Activated CD4-positive, alpha-beta T cell treated with anti-CD3 and anti-CD28 coated beads for 1 hour (primary cell): ENCODE measurements around the gene SHROOM1.
"Not testable (repeated sequence)": the region's sequence is repeated elsewhere in the genome, so short reads cannot be mapped to it uniquely, and the experiment has no call there.

Experiments used
- DNase-seq: peaks from one replicate; pipeline ENCODE4 v3.0.0-alpha.2; 2020

SHROOM1 gene

DNA sequence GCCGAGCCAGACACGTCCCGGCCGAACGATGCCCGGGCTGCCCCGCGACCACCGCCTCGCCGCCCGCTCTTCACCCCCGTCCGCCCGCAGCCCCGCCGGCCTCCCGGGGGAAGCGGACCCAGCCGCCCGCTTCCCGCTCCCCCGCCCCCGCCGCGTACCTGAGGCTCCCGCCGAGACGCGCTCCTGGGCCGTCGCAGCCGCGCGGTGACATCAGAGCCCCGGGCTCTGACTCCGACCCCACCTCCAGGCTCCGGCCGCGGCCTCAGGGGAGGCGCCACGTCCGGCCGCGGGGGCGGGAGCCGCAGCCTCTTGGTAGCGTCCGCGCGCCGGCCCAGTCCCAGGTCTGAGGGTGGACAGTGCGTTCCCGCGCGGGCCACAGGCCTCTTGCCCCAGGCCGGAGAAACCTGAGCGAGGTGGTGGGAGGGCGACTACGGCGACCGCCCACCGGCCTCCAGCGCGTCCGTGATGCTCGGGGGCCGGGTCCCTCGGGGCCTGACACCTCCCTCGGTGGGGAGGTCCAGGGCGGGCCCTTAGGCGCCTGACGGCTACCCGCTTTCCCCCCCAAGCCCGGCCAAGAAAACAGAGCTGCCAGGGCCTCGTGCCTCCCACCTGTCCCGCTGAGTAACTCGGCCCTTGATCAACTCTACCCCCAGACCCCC, at the start of gene SHROOM1:
SHROOM1 (minus strand) TSS at position 212 of the 659 bp plus-strand sequence. CDS start 4,507 bp downstream, outside the sequence.
- no peak for DNase-seq

- DNase-seq: no peak
Observed at GRCh38 chr5:132877938-132878337, 47.5 kb upstream of the SHROOM1 start.

DNA sequence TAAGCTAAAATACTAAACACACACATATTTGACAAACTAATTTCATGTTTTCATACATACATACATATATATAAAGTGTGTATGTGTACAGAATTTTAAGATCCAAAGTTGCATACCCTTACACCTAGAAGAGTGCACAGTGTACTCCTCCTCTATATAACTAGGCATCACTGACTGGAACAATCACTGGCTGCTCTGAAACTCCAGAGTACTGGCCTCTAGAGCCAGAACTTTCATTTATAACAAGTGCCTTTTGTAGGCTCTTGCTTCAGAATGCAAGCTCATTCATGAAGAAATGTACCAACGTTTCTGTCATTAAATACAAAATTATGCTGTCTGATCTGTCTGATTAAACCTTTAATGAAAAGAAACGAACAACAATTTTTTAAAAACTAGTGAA, 47.0 kb upstream of the SHROOM1 start:
- no peak for DNase-seq

DNA sequence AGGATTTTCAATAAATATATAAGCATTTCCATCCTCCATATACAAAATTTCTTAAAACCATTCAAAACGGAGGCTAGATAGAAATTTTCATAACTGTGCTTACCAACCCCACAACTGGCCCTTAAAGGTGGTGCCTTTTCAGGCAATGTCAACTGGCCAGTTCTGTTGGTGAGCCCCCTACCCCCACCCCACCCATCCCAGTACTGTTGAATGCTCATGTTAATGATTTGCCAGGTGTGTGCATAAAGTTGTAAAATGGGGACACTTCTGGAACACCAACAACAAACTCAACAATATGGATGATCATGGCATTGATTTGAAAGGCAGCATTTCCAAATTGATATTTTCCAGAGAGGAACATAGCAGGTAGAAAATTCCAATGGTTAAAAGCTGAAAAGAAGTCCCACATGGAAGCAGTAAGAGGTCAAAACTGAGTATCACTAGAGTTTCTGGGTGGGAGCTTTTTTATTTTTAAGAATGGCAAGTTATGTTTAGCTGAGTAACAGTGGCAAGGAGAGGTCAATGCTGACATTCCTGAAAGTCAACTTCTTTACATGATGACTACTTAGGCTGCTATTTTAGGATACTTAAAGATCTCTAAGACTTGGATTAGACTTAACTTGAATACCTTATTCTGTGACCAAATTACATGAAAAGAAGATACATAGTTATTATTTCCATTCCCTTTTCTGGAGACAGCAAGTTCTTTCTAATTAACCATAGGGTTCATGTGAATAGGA, 45.7 kb upstream of the SHROOM1 start:
- no peak for DNase-seq

DNA sequence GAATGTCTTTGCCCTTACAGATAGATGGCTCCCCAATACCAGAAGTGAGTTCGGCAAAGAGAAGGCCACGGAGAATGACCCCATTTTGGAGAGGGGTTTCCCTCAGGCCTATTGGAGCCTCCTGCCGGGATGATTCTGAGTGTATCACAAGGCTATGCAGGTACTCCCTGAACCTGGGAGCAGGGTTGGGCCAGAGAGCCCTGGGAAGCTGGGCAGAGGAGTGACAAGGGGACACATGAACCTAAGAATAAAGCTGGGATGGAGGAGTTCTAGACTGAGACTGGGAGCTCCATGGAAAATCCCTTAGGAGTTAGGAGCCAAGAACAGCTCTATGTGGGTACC, 43.5 kb upstream of the SHROOM1 start:
- DNase-seq: no peak

GRCh38 chr5:132873119-132873929, 42.9 kb upstream of the SHROOM1 start, which contains the start of gene LEAP2:
TSS of gene LEAP2 (plus strand) at chr5:132873668. CDS start at chr5:132873695, 27 bp downstream.
- no peak for DNase-seq

- no peak for DNase-seq
Observed at GRCh38 chr5:132872788-132873118, 42.3 kb upstream of the SHROOM1 start.

GRCh38 chr5:132871459-132872284, 41.2 kb upstream of the SHROOM1 start:
- DNase-seq: no peak

- DNase-seq: no peak
Observed at GRCh38 chr5:132870801-132871200, 40.4 kb upstream of the SHROOM1 start.

GRCh38 chr5:132868754-132869153, 38.3 kb upstream of the SHROOM1 start:
- no peak for DNase-seq

DNA sequence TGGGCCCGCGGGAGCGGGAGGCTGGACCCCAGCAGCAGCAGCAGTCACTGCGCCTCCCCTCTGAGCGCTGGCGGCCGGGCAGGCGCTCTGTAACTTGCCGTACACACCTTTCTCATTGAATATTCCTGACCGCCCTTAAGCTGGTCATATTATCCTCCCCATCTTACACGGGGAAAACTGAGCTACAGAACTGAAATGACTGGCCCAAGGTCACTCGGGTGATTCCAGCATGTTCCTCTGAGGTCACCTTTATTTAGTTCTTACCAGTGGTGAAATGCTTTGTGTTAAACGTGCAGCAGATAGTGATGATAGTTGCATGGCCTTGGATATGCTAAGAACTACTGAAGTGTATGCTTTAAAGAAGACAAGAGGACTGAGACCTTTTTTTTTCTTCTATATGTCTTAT, 36.6 kb upstream of the SHROOM1 start:
- DNase-seq: no peak

- DNase-seq: peak; percentile 82
Observed at GRCh38 chr5:132866342-132867045, 36.0 kb upstream of the SHROOM1 start, which contains the start of the genes GDF9 and UQCRQ. TSS of gene GDF9 (minus strand) at chr5:132866469. CDS start at chr5:132864533, 1,936 bp downstream. TSS of gene UQCRQ (plus strand) at chr5:132866642. CDS start at chr5:132866882, 240 bp downstream.

DNA sequence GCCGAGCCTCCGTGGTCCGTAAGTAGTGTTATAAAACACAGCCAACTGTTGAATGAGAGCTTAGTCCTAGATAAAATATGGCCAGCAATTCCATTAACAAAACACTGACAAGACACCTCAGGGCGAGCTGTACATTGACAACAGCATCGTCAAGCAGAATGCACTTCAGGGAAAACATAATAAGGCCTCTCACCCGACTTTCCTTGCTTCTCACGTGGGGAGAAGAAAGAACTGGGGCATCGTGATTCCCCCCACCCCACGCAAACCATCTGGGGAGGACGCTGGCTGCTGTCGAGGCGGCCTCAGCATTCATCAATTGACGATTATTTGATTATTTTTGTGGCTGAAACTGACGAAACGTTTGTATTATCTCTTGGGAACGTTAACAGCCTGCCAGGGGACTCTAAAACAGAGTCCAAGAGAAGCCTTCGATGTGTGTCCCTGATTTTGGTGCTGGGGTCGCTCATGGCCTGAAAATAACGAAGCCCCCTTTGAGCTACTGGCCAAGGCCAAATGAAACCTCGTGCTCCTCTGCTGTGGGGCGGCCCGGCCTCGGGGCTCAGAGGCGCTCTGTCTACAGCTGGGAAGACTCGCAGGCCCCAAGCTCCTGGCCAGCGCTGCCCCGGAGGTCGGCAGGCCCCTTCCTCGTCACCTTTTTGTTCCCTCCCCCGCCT, 35.4 kb upstream of the SHROOM1 start:
- no peak for DNase-seq

DNA sequence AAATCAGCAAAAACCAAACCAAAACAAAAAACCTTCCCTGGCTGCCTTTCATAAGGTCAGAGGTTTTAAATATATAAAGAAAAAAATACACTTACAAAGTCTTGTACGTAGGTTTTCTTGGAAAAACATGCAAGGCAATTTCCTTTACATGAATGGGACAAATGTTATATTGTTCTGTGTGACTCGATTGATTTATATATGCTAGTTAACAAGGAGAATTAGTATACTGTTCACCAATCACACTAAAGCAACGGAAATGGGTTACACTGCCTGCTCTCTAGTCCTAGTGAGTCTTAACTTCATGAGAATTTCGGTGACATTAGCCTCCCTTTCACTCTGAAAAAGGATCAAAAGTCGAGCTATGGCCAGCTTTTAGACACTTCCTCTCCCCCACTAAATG, 30.3 kb upstream of the SHROOM1 start:
- no peak for DNase-seq

GRCh38 chr5:132859889-132860437, 29.5 kb upstream of the SHROOM1 start:
- DNase-seq: no peak

GRCh38 chr5:132856011-132856410, 25.6 kb upstream of the SHROOM1 start:
- DNase-seq: no peak

GRCh38 chr5:132854992-132855391, 24.5 kb upstream of the SHROOM1 start:
- not testable (repeated sequence) for DNase-seq

- no peak for DNase-seq
Observed at GRCh38 chr5:132854301-132854700, 23.9 kb upstream of the SHROOM1 start.

GRCh38 chr5:132853790-132854189, 23.3 kb upstream of the SHROOM1 start:
- DNase-seq: no peak

DNA sequence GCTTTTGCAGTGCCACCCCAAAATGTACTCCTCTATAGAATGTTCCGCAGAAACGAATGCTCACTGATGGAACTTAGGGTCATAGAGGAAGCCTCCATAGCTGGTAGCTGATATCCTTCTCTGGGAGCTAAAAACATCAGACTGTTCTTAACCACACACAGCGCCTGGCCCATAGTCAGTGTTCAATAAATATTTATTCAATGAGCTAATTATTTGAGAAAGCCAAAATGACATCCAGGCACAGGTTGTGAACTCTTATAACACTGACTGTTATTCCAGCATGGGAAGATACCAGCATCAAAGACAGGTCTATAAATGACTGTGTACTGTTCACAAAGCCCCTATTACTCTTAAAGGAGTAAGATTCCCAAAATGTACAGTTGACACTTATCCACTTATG, 22.9 kb upstream of the SHROOM1 start:
- no peak for DNase-seq

GRCh38 chr5:132850066-132850465, 19.6 kb upstream of the SHROOM1 start:
- no peak for DNase-seq
